IMR-90 (cell line): ENCODE results near the gene SERF1A.
"Not testable (repeated sequence)": the region's sequence is repeated elsewhere in the genome, so short reads cannot be mapped to it uniquely, and the experiment has no call there.

Source experiments
- CEBPB ChIP-seq: IDR thresholded peaks from 2 replicates; pipeline ENCODE4 v1.6.1; 2012; ENCODE audit warnings: low read depth, low read length, improper control_type of control experiment
- FOS ChIP-seq: fragments of 150-350 bp; IDR thresholded peaks from 2 replicates; pipeline ENCODE4 v1.6.1; 2016; ENCODE audit warnings: low read depth, low read length
- MAFK ChIP-seq: IDR thresholded peaks from 2 replicates; pipeline ENCODE4 v1.6.1; 2012; ENCODE audit warnings: low read depth, low read length, improper control_type of control experiment
- MAZ ChIP-seq: IDR thresholded peaks from 2 replicates; pipeline ENCODE4 v1.6.1; 2012; ENCODE audit warnings: low read depth, mild to moderate bottlenecking, low read length, improper control_type of control experiment, moderate library complexity, borderline replicate concordance
- MXI1 ChIP-seq: IDR thresholded peaks from 2 replicates; pipeline ENCODE4 v1.6.1; 2012; ENCODE audit warnings: low read depth, mild to moderate bottlenecking, low read length, moderate library complexity, borderline replicate concordance
- POLR2A ChIP-seq: IDR thresholded peaks from 2 replicates; pipeline ENCODE4 v1.6.1; 2012; ENCODE audit warnings: mild to moderate bottlenecking, low read depth, low read length
- RCOR1 ChIP-seq: IDR thresholded peaks from 2 replicates; pipeline ENCODE4 v1.6.1; 2012; ENCODE audit warnings: mild to moderate bottlenecking, low read length, improper control_type of control experiment; ENCODE audit not compliant: insufficient replicate concordance
- TF ChIP-seq, protein P1 (sequence below): conservative IDR thresholded peaks from 2 replicates; pipeline ENCODE4 v1.5.1; 2012; ENCODE audit warnings: mild to moderate bottlenecking, low read depth, low read length, improper control_type of control experiment
- TF ChIP-seq, protein P2 (sequence below): fragments of 150-350 bp; IDR thresholded peaks from 2 replicates; pipeline ENCODE4 v1.6.1; 2016; ENCODE audit warnings: low read depth, mild to moderate bottlenecking, low read length, moderate library complexity, borderline replicate concordance

DNA sequence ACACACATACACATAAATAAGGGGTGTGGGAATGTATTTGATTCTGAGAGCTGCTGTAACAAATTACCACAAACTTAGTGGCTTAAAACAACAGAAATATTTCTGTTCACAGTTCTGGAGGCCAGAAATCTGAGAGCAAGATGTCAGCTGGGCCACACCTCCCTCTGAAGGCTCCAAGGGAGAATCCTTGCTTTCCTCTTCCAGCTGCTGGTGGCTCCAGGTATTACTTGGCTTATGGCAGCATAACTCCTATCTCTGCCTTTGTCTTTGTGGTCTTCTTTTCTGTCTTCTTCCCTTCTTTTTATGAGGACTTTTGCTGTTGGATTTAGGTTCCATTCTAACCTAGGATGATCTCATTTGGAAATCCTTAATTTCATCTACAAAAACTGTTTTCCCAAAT, 16.4 kb downstream of the SERF1A start:
- TF ChIP-seq POLR2A, MXI1, MAZ, CEBPB, RCOR1, MAFK, FOS: not testable (repeated sequence)
- TF ChIP-seq, protein P1, sequence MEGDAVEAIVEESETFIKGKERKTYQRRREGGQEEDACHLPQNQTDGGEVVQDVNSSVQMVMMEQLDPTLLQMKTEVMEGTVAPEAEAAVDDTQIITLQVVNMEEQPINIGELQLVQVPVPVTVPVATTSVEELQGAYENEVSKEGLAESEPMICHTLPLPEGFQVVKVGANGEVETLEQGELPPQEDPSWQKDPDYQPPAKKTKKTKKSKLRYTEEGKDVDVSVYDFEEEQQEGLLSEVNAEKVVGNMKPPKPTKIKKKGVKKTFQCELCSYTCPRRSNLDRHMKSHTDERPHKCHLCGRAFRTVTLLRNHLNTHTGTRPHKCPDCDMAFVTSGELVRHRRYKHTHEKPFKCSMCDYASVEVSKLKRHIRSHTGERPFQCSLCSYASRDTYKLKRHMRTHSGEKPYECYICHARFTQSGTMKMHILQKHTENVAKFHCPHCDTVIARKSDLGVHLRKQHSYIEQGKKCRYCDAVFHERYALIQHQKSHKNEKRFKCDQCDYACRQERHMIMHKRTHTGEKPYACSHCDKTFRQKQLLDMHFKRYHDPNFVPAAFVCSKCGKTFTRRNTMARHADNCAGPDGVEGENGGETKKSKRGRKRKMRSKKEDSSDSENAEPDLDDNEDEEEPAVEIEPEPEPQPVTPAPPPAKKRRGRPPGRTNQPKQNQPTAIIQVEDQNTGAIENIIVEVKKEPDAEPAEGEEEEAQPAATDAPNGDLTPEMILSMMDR = not testable (repeated sequence)
- TF ChIP-seq, protein P2, sequence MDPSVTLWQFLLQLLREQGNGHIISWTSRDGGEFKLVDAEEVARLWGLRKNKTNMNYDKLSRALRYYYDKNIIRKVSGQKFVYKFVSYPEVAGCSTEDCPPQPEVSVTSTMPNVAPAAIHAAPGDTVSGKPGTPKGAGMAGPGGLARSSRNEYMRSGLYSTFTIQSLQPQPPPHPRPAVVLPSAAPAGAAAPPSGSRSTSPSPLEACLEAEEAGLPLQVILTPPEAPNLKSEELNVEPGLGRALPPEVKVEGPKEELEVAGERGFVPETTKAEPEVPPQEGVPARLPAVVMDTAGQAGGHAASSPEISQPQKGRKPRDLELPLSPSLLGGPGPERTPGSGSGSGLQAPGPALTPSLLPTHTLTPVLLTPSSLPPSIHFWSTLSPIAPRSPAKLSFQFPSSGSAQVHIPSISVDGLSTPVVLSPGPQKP = not testable (repeated sequence)
